Renal cortical epithelial cell (primary cell): ENCODE results near the gene SLC39A5. TPM values are rescaled to one million over a fixed set of nuclear protein-coding genes. Genes with fewer than 3 reads are reported as not detected.

Experiments
- DNase-seq: peaks from one replicate; pipeline ENCODE4 v3.0.0-alpha.2; 2011; ENCODE audit warnings: low read depth
- total RNA-seq: library from RNA; depleted of rRNA; stranded (reverse); fragments of >200 nt; gene quantifications from 2 replicates; pipeline ENCODE4 v1.2.3, GENCODE V29; 2014

SLC39A5 gene
- total RNA-seq, 1 donor from 2014 or later: 0.20 TPM

- DNase-seq: no peak
These were observed 16.0 kb upstream of the SLC39A5 start for GRCh38 chr12:56213878-56214277.

DNA sequence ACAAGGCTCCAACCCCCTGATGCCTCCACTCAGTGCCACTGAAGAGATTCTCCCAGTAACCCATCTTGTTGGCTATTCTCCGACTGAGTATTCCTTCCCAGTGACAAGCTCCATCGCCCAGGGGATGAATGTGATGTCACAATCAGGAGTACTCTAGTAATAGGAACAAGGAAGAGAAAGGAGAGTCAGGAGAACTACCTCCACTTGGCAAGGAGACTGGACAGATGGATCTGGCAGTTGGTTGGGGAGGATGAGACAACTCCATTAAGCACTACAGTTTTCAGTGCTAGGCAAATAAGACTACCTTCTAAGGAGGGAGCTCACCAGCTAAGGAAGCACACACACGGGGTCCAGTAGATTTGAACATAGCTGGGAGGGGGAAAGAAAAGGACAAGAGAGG lies 13.4 kb upstream of the SLC39A5 start:
- DNase-seq: no peak

GRCh38 chr12:56219840-56220239 lies 10.0 kb upstream of the SLC39A5 start:
- DNase-seq: no peak

GRCh38 chr12:56220611-56221231 lies 9.1 kb upstream of the SLC39A5 start:
- peak; percentile 67 for DNase-seq

DNA sequence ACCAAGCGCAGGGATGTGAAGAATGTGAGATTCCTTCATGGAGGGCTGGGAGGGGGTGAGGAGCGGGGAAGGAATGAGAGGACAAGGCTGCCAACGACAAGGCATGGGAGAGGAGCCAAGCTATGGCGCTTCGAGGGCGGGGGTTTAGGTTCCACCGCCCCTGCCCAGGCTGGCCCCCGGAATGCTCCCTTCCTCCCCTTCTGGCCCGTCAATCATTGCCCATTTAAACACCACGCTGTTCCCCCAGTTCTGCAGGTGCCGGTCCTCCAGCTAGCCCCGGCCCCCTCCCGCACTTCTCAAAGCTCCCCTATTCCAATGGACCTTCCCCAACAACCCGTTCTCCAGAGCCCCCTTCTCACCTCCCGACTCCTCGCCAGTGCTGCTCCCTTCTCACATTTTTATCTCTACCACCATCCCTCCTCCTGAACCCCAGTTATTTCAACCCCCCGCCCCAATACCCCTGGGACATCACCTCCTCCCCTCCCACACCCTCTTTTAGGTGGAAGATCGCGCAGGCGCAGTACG lies 8.6 kb upstream of the SLC39A5 start:
- DNase-seq: peak; percentile 65

DNA sequence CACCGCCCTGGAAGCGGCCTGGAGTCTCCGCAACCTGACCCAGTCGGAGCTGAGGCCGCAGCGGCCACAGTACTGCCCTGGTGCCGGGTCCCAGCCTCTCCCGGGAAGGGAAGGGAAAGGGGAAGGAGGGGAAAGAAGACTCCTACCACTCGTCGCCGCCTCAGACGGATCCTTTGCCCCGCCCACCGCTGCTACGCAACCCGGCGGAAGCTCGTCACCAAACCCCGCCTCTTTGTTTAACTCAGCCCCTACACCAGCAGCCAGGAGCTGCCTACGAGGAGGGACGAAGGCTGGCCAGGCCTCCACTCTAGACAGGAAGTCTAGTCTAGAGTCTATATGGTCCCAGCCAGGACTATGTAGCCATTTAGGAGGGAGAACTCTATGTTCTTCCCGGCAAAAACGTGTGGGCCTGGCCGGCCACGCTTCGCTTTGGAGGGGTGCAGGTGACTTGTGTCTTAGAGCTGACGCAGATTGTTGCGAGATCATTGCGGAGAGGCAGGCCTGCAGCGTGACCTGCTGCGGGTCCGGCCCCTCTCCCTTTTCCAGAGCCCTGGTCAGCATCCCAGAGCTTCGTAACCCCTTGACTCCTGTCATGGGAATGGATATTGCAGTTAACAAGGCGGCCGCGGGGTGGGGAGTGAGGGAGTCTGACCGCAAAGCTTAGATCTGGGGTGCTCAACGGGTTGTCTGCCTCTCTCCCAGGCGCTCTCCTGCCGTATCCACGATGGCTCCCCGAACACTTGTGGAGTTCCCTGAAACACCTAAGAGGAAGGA lies 7.9 kb upstream of the SLC39A5 start, which contains the start of gene RNF41:
TSS of gene RNF41 (minus strand) at position 166 of the 774 bp plus-strand sequence. CDS start 7,875 bp downstream, outside the sequence.
- DNase-seq: peak; percentile 94

GRCh38 chr12:56222531-56222895 lies 7.3 kb upstream of the SLC39A5 start:
- no peak for DNase-seq

- no peak for DNase-seq
These were observed 6.2 kb upstream of the SLC39A5 start for GRCh38 chr12:56223571-56224101.

DNA sequence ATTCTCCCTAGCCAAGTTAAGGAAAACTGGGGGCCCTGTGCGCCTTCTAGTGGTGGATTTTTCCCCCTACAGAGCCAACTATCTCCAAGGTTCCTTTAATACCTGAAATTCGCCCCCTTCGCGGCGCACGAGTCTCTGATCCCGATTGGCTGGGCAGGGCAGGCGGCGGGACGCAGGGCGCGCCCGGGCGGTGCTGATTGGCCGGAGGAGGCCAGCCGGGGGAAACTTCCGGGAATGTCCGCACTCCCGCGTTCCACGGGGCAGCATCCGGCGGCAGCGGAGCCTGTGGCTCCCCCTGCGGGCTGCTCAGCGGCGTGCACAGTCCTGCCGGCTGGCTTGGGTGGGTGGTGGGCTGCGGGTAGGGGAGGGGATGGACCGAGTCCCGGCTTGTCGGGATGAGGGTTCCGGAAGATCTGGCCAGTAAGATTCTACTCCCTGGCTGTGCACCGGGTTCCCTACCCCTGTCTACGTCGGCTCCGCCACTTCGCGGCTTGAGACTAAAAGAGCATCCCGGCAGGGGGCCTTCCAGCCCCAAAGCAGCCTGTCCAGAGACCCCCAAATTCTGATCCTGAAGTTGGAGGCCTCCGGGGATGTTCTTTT lies 5.6 kb upstream of the SLC39A5 start, which contains the start of gene NABP2:
TSS of gene NABP2 (plus strand) at position 241 of the 600 bp plus-strand sequence. CDS start 515 bp downstream, outside the sequence.
- DNase-seq: peak; percentile 92

DNA sequence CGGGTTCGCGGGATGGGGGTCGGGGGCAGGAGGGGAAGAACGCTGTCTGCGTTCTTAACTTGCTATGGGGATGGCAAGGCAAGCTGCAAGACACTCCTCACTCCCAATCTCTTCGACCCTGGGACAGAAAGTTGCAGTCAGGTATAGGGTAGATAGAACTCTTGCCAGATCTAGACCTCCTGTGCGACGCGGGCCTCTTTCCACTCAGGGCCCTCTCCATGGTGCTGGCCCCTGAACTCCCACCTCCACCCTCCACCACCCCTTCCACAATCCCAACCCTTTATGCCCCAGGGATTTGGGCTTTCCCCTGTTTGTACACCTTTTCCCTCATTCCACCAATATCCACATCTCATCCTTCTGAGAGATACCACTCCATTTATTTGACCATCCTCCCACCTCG lies 4.9 kb upstream of the SLC39A5 start:
- no peak for DNase-seq

- DNase-seq: no peak
These were observed 769 bp upstream of the SLC39A5 start for GRCh38 chr12:56229082-56229481.

GRCh38 chr12:56230432-56231183 lies 757 bp downstream of the SLC39A5 start:
- DNase-seq: no peak

- DNase-seq: no peak
These were observed 1.3 kb downstream of the SLC39A5 start for GRCh38 chr12:56231184-56231582.

DNA sequence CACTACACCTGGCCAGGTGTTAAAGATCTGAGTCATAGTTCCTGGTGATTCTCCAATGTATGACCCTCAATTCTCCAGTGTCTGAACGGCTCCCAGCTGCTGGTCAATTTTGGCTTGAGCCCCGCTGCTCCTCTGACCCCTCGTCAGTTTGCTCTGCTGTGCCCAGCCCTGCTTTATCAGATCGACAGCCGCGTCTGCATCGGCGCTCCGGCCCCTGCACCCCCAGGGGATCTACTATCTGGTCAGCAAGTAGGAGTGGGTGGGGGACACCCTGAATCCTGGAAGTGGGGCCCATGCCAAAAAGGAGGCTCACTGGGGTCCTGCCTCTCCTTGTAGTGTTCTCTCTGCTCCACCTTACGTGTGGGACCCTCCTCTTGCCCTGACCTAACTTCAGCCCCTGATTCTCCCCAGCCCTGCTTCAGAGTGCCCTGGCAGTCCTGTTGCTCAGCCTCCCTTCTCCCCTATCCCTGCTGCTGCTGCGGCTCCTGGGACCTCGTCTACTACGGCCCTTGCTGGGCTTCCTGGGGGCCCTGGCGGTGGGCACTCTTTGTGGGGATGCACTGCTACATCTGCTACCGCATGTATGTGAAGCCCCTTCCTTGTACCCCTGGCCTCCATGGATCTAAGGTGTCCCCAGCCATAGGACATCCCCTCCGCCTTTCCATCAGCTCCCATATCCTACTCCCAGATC lies 5.0 kb downstream of the SLC39A5 start:
- no peak for DNase-seq

DNA sequence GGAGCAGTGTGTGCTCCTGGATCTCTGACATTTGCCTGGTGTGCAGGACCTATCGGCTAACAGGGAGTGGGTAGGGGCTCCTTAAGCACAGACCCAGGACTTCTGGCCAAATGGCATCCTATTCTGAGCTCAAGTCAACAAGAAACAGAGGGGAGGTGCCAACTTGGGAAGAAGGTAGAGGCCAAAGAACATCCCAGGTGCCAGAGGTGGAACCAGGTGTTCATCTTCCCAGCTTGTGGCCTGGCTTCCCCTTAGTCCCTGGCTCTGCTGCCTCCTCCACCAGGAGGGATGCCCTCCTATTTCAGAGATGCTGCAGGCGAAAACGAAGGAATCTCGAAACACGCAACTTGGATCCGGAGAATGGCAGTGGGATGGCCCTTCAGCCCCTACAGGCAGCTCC lies 6.2 kb downstream of the SLC39A5 start:
- no peak for DNase-seq

- no peak for DNase-seq
These were observed 7.1 kb downstream of the SLC39A5 start for GRCh38 chr12:56236985-56237384.

DNA sequence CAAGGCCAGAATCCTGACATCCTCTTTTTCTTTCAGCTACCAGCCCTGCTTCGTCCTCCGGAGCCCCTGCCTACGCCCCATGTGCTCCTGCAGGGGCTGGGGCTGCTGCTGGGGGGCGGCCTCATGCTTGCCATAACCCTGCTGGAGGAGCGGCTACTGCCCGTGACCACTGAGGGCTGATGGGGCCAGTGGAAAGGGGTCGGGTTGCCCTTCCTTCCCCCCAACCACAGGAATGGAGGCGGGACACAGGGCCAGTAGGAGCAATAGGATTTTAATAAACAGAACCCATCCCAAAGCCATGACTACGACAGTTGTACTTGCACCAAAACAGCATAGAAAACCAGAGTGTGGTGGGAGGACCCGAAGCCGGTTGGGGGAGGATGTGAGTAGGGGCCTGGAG lies 7.7 kb downstream of the SLC39A5 start:
- DNase-seq: no peak

- DNase-seq: no peak
These were observed 11.8 kb downstream of the SLC39A5 start for GRCh38 chr12:56241424-56242303.

DNA sequence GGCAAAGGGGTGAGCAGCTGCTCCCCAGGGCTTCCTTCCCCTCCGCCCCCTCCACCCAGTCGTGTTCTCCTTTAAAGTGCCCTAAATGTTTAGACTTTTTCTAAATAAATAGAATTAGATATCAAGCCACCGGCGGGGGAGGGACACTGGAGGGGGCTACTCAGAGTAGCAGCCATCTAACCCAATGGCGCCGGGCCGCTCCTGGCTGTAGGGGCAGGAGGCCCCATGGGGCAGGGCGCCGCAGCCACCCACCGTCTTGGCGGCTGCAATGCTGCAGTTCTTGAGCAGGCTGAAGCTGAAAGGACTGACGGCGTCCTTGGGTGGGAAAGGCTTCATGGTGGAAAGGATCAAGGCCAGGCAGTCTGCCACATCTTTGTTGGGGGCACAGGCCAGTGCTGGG lies 13.1 kb downstream of the SLC39A5 start:
- no peak for DNase-seq

DNA sequence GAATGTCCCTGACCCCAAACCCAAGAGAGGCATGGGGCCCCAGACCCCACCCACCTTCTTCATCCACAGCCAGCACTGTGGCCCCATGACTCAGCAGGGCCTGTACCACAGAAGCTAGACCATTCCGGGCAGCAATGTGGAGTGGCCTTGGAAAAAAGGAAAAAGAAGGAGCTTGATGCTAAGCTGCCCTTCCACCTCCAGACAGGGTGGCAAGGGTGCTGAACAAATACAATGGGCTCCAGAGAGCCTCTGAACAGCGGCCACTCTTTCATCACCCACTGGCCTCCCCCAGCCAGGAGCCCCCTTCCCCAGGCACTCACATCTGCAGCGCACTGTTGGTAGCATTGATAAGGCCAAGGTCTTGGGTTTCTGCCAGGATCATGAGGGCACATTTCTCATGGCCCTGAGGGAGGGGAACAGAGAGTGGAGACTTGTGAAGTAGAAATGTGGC lies 13.9 kb downstream of the SLC39A5 start:
- DNase-seq: no peak
